GM19467 (cell line): ENCODE data around the gene ERVV-1.
"Not testable (repeated sequence)": the region's sequence is repeated elsewhere in the genome, so short reads cannot be mapped to it uniquely, and the experiment has no call there.

Experiments used
- ATAC-seq: cut with Tn5 transposase; IDR thresholded peaks from one replicate; pipeline ENCODE4 v1.9.1; 2021; ENCODE audit warnings: mild to moderate bottlenecking, moderate library complexity; ENCODE audit not compliant: unreplicated experiment

ERVV-1 gene

DNA sequence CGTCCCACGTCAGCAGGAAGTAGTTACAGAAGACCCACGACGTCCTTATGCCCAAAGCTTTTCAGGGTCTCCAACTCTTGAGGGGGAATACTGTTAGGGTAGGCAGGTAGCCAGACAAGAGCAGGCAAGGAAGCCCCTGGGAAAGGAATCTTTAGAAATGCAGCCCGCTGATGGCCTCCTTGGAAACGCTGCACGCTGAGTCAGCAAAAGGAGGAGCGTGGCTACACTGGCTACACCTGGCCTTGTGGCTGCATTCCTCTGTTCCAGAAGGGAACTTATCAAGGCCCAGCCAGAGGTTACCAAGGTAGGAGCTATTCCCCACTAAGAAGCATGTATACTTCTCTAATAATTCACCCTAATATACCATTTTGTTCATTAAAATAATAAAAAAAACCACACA lies 2.0 kb downstream of the ERVV-1 start:
- ATAC-seq, result no peak

- no peak for ATAC-seq
Measured at GRCh38 chr19:53019684-53020083, 6.0 kb downstream of the ERVV-1 start.

GRCh38 chr19:53028306-53028705 lies 14.6 kb downstream of the ERVV-1 start:
- not testable (repeated sequence) for ATAC-seq

DNA sequence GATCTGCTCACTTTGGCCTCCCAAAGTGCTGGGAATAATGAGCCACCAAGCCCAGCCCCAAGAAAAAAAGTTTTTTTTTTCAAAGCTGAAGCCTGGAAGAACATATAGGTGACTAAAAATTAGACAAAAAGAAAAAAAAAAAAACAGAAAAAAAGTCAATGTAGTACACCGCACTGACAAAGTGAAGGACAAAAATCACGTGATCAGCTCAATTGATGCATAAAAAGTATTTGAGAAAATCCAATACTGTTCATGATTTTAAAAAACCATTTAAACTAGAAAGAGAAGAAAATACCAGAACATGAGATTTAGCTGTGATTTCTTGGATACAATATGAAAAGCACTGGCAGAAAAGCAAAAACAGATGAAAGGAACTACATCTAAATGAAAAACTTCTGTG lies 20.3 kb downstream of the ERVV-1 start:
- ATAC-seq, result no peak

DNA sequence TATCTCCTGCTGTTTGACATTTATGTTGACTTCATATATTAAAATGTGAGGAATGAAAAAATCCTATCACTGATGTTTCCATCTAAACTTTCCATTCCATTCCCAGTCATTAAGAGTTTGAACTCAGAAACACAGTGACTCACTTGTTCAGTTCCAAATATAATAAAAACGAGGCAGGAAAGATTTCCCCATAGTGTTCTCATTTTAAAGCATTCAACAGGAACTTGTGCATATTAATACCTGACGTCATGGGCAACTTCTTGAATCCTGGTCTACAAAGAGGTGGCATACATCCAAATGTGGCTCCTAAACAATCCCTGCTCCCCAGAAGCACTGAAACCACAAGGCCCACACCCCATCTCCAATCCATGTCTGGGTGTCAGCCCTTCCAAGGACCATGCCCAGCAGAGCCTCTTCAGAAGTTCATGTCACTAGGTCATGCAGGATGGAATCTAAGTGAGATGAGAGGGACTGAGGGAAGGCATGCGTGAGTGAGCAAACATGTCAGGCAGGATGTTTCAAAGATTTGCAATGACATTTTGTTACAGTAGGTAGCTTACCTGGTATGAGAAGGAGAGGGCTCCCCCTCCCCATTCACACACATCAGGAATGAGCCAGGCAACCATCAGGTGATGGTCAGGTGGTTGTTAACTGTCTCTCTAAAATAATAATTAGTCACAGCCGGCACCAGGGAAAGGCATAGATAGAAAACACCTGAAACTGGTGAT lies 21.4 kb downstream of the ERVV-1 start:
- no peak for ATAC-seq

DNA sequence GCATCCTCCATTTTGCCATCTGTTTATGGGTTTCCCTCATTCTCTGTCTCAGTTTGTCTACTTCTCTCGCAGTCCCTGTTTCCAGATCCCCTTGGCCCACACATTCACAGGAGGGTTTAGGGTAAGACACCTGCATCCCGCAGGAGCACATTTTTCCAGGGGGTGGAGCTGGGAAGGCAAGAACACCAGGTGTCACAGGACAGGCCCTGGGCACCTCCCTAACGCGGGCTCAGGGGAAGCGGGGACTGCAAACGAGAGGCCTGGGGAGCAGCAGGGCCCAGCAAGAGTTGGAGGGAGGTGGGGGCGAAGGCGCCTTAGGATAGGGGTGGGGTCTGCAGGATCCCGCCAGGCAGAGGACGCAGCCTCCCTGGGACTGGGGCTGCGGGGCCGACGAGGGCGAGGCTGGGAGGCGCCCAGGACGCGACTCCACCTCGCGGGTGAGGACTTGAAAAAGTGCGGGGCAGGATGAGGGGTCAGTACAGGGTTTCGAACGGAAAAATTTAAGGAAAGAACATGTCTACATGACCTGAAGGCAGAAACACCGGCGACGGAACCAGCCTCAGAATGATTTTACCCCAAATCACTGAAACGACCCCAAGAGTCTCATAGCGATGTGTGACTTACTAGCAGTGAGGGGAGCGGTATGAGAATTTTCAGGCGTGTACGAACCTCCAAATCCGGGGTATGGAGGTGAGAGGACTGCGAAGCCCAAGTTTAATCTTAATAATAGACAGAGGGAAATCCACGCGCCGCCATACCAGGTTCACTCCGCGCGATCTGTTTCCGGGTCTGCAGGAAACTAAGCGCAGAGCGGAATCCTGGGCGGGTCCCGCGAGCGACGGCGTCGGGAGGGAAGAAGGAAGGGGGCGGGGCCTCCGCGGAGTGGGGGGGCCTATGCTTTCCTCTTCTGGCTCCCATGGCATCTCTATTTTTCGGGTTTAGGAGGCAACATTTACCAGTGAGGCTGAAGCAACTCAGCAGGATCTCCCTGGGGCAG lies 23.7 kb downstream of the ERVV-1 start:
- ATAC-seq, result no peak

GRCh38 chr19:53041366-53041765 lies 27.6 kb downstream of the ERVV-1 start:
- no peak for ATAC-seq

DNA sequence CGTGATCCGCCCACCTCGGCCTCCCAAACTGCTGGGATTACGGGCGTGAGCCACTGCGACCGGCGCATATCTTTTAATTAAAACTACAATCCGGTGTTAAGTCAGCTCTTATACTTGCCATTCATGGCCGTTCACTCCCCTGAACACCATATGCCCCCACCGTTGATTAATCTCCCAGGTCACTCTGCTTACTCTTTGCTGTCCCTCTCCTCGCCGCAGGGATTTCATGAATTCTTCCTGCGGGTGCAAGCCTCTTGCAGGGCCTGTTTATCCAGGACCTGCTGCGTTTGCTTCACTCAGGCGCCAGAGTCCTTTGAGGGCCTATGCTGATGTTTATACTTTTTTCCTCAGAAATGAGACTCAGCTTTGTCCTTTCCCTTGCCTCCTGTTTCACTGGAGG lies 31.8 kb downstream of the ERVV-1 start:
- no peak for ATAC-seq

GRCh38 chr19:53047379-53047778 lies 33.7 kb downstream of the ERVV-1 start:
- no peak for ATAC-seq

- no peak for ATAC-seq
Measured at GRCh38 chr19:53055117-53055516, 41.4 kb downstream of the ERVV-1 start.

DNA sequence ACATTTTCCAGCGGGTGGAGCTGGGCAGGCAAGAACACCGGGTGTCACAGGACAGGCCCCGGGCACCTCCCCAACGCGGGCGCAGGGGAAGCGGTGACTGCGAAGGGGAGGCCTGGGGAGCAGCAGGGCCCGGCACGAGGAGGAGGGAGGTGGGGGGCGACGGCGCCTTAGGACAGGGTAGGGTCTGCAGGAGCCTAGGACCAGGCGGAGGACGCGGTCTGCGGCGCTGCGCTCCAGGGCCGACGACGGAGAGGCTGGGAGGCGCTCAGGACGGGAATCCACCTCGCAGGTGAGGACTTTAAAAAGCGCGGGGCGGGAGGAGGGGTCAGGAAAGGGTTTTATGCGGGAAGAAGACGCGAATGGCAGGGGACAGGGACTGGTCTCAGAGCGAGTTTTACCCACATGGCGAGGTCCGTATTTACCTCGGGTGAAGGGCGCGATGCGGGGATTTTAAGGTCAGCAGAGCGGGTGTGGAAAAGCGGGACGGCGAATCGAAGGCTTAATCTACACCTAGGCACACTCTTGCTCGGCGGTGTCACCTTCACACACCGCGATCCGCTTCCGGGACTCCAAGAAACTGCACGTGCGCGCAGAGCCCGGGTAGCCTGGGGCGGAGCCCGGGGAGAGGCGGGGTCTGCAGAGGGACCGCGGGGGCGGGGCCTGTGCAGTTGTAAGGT lies 44.3 kb downstream of the ERVV-1 start:
- ATAC-seq, result no peak
